Spleen (tissue), 11 donors: ENCODE results near the gene ZSWIM8. TPM values are rescaled to one million over a fixed set of nuclear protein-coding genes. Genes with fewer than 3 reads are reported as not detected.

Source experiments
- DNase-seq: peaks from one replicate; pipeline ENCODE4 v3.0.0-alpha.2; 2020
- H3K27ac ChIP-seq, 8 donors: fragments of 200-600 bp; sonication (generic) in 7 of 8; 1 replicate in 4 of 8; 2 replicates in 4 of 8; pipeline versions ENCODE4 v1.5.0 to v1.8.0; 2016 to 2021; ENCODE audit warnings: inconsistent platforms in 4 of 8, mild to moderate bottlenecking in 4 of 8, moderate library complexity in 1 of 8
- H3K27me3 ChIP-seq, 7 donors: fragments of 200-600 bp; sonication (generic) in 6 of 7; replicated peaks in 1 of 7; 1 replicate in 4 of 7; 2 replicates in 3 of 7; pipeline versions ENCODE4 v1.5.0 to v1.8.0; 2016 to 2021; ENCODE audit warnings: inconsistent platforms in 3 of 7, mild to moderate bottlenecking in 1 of 7
- H3K36me3 ChIP-seq, 6 donors: fragments of 200-600 bp; sonication (generic) in 5 of 6; 1 replicate in 4 of 6; 2 replicates in 2 of 6; pipeline versions ENCODE4 v1.5.0 to v1.8.0; 2016 to 2021; ENCODE audit warnings: inconsistent platforms in 2 of 6
- H3K4me1 ChIP-seq, 6 donors: fragments of 200-600 bp; sonication (generic) in 5 of 6; 1 replicate in 3 of 6; 2 replicates in 3 of 6; pipeline versions ENCODE4 v1.5.0 to v1.8.0; 2016 to 2021; ENCODE audit warnings: inconsistent platforms in 3 of 6
- H3K4me3 ChIP-seq, 8 donors: fragments of 200-600 bp; sonication (generic) in 7 of 8; 1 replicate in 4 of 8; 2 replicates in 4 of 8; pipeline versions ENCODE4 v1.5.0 to v1.8.0; 2016 to 2021; ENCODE audit warnings: inconsistent platforms in 4 of 8, mild to moderate bottlenecking in 4 of 8, moderate library complexity in 2 of 8
- H3K9me3 ChIP-seq, 8 donors: fragments of 200-600 bp; sonication (generic) in 7 of 8; 1 replicate in 4 of 8; 2 replicates in 4 of 8; pipeline versions ENCODE4 v1.5.0 to v1.8.0; 2016 to 2021; ENCODE audit warnings: inconsistent platforms in 4 of 8
- CTCF ChIP-seq, 11 experiments: fragments of 200-600 bp in 7 of 11; fragments of 450-650 bp in 4 of 11; sonication (generic) in 4 of 11; IDR thresholded peaks in 8 of 11; conservative IDR thresholded peaks in 3 of 11; 1 replicate in 7 of 11; 2 replicates in 4 of 11; pipeline versions ENCODE4 v1.4.0 to v1.8.0; 2016 to 2021; ENCODE audit warnings: antibody characterized with exemption in 11 of 11, inconsistent platforms in 4 of 11, mild to moderate bottlenecking in 1 of 11
- POLR2A ChIP-seq, 3 donors: fragments of 450-650 bp; IDR thresholded peaks; one replicate each; pipeline ENCODE4 v1.5.1; 2017; ENCODE audit warnings: antibody characterized with exemption in 3 of 3, mild to moderate bottlenecking in 1 of 3
- POLR2AphosphoS5 ChIP-seq, 3 donors: sonication (generic); formaldehyde crosslinking; IDR thresholded peaks; one replicate each; pipeline ENCODE4 v1.5.1; 2017; ENCODE audit warnings: antibody characterized with exemption in 3 of 3
- WGBS, 5 donors: extraction: QIAGEN DNeasy Blood & Tissue Kit in 3 of 5; methylation state at CpG; one replicate each; pipeline versions ENCODE4 v1.1.5 to v1.1.7; 2013 to 2018; 5-methylcytosine and 5-hydroxymethylcytosine counted together
- intact Hi-C: fragments of 100-400 bp; cut with DNase I; formaldehyde crosslinking; loops from one replicate; pipeline ENCODE4 v1.15.0; 2023; ENCODE audit warnings: low total_unique reads
- polyA plus RNA-seq, 3 donors: library from polyadenylated mRNA; stranded (reverse); fragments of 200-250 nt; gene quantifications; one replicate each; pipeline ENCODE4 v1.2.1, GENCODE V29; 2013
- total RNA-seq, 7 donors: library from RNA; depleted of rRNA in 3 of 7; stranded (reverse); fragments of >200 nt in 3 of 7; fragmentation: NEBNext Ultra II Directional in 4 of 7; extraction: Animal tissue kit (Norgen Biotek cat#: 25700) in 4 of 7; gene quantifications; one replicate each; pipeline versions ENCODE4 v1.1.0 to v1.2.1, GENCODE V29; 2016 to 2021
- donor health status: healthy with polysubstance abuse.
- donor health status: DM: no; HTN: no; CAD: no; lungs with moderate emphysema.
- donor health status: DM: no; HTN: no; CAD: no.
- donor health status: Bipolar disorder and iron deficiency.
- donor health status: healthy.
- donor health status: DM: no; HTN: no; CAD: no.
- donor health status: DM: yes; HTN: yes; CAD: no.

Gene ZSWIM8
- total and polyA plus RNA-seq, 10 donors = 51.5 to 141 (median 119) TPM

GRCh38 chr10:73789659-73790055 is 4.3 kb downstream of the ZSWIM8 start:
- peaks cover 11 to 68% (median 60%) of the 10 kb centered on the region in 6 donors for H3K36me3 ChIP-seq
- H3K27ac ChIP-seq = no peak overlapping the region
- no peak for DNase-seq
- H3K27me3 ChIP-seq = no peaks in the 10 kb centered on the region
- TF ChIP-seq POLR2AphosphoS5 (IDR thresholded peaks at IDR 0.05) = no peak
- no peak for TF ChIP-seq POLR2A (IDR thresholded peaks at IDR 0.05)
- no peak for TF ChIP-seq CTCF (IDR thresholded peaks at IDR 0.05 in 8 of 11, conservative IDR thresholded peaks at IDR 0.05 in 3 of 11)
- H3K4me3 ChIP-seq = no peak overlapping the region
- peaks cover 20 to 41% (median 35%) of the 10 kb centered on the region in 6 donors for H3K4me1 ChIP-seq
- WGBS, 5 donors = 89 to 96% (median 93%) methylated on average over 10 of the region's 10 CpGs
- intact Hi-C loops = no loop called here
- no peaks in the 10 kb centered on the region for H3K9me3 ChIP-seq

GRCh38 chr10:73790886-73791625 is 5.7 kb downstream of the ZSWIM8 start:
- Histone ChIP-seq H3K36me3 (peaks cover 11 to 82% (median 72%) of the 10 kb centered on the region in 6 donors), H3K27me3 (no peaks in the 10 kb centered on the region), H3K9me3 (no peaks in the 10 kb centered on the region), H3K27ac (no peak overlapping the region), H3K4me3 (no peak overlapping the region), H3K4me1 (peaks cover 15 to 33% (median 29%) of the 10 kb centered on the region in 6 donors)
- 91 to 96% (median 94%) methylated on average over 21 to 22 of the region's 22 CpGs for WGBS, 5 donors
- no peak for DNase-seq
- intact Hi-C loops = no loop called here
- TF ChIP-seq POLR2A (IDR thresholded peaks at IDR 0.05) = no peak
- TF ChIP-seq POLR2AphosphoS5 (IDR thresholded peaks at IDR 0.05) = no peak

GRCh38 chr10:73791871-73792400 is 6.5 kb downstream of the ZSWIM8 start:
- no peak overlapping the region for H3K27ac ChIP-seq
- H3K4me3 ChIP-seq = no peak overlapping the region
- DNase-seq = no peak
- H3K36me3 ChIP-seq = peaks cover 11 to 91% (median 81%) of the 10 kb centered on the region in 6 donors
- intact Hi-C loops = no loop called here
- 90 to 94% (median 92%) methylated on average over 19 to 26 of the region's 26 CpGs for WGBS, 5 donors
- peaks cover 9 to 25% (median 21%) of the 10 kb centered on the region in 6 donors for H3K4me1 ChIP-seq
- no peaks in the 10 kb centered on the region for H3K27me3 ChIP-seq
- H3K9me3 ChIP-seq = no peaks in the 10 kb centered on the region
- peak in 1 of 3 donors; percentile 50 for TF ChIP-seq POLR2AphosphoS5 (IDR thresholded peaks at IDR 0.05)
- TF ChIP-seq POLR2A (IDR thresholded peaks at IDR 0.05) = no peak
- TF ChIP-seq CTCF (IDR thresholded peaks at IDR 0.05 in 8 of 11, conservative IDR thresholded peaks at IDR 0.05 in 3 of 11) = no peak

GRCh38 chr10:73793456-73793855 is 8.1 kb downstream of the ZSWIM8 start:
- Histone ChIP-seq H3K27me3 (no peaks in the 10 kb centered on the region), H3K9me3 (no peaks in the 10 kb centered on the region), H3K36me3 (peaks cover 11 to 100% (median 96%) of the 10 kb centered on the region in 6 donors), H3K4me3 (no peak overlapping the region), H3K27ac (peak overlapping the region in 1 of 8 donors; percentile 70), H3K4me1 (peaks cover 0 to 9% (median 6%) of the 10 kb centered on the region in 6 donors)
- 88 to 100% (median 96%) methylated on average over 5 of the region's 5 CpGs for WGBS, 5 donors
- no peak for TF ChIP-seq POLR2AphosphoS5 (IDR thresholded peaks at IDR 0.05)
- no peak for TF ChIP-seq CTCF (IDR thresholded peaks at IDR 0.05 in 8 of 11, conservative IDR thresholded peaks at IDR 0.05 in 3 of 11)
- TF ChIP-seq POLR2A (IDR thresholded peaks at IDR 0.05) = no peak
- intact Hi-C loops = no loop called here
- DNase-seq = no peak
